HG03565 (cell line): ENCODE measurements around the gene PCDHAC2.

ENCODE experiments used
- ATAC-seq: cut with Tn5 transposase; IDR thresholded peaks from one replicate; pipeline ENCODE4 v1.9.1; 2021; ENCODE audit warnings: mild to moderate bottlenecking, moderate library complexity; ENCODE audit not compliant: unreplicated experiment

The PCDHAC2 gene

GRCh38 chr5:140966293-140967225 is at the start of gene PCDHAC2:
Gene PCDHAC2 (plus strand): TSS chr5:140966476. CDS start chr5:140966767, 291 bp downstream.
- ATAC-seq, result no peak

DNA sequence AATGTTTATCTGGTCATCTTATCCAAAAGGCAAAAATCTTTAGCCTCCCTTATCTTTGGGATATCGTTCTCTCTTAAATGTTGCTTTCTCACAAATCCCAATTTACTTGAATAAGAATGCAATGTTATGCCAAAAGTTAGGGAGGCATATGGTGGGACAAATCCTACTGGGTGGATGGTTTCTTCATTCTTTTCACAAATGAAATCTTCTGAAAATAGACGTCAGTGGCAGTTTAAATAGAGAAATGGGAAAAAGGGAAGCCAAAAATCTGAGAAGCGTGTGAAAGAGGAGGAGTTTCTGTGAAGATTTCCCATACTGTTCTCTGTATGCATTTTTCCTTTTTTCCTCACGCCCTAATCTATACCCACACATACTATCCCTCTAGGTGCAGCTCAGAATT is 42.7 kb upstream of the PCDHAC2 start:
- no peak for ATAC-seq

- ATAC-seq, result no peak
These were observed 40.4 kb upstream of the PCDHAC2 start, which contains the start of gene PCDHAC1 for GRCh38 chr5:140925806-140926442. Gene PCDHAC1 (plus strand): TSS chr5:140926299. CDS start chr5:140926893, 594 bp downstream.

- no peak for ATAC-seq
These were observed 39.6 kb upstream of the PCDHAC2 start for GRCh38 chr5:140926443-140927227.

DNA sequence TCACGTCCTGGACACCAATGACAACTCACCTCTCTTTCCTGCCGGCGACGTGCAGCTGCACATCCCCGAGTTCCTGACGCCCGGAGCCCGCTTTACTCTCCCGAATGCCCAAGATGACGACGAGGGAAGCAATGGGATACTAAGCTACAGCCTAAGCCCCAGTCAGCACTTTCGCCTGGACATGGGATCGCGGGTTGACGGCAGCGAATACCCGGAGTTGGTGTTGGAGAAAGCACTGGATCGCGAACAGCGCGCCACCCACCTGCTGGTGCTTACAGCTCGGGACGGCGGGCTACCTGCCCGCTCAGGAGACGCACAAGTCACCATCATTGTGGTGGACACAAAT is 39.1 kb upstream of the PCDHAC2 start:
- ATAC-seq, result no peak

GRCh38 chr5:140934964-140935606 is 31.2 kb upstream of the PCDHAC2 start:
- ATAC-seq, result no peak

GRCh38 chr5:140946578-140946977 is 19.7 kb upstream of the PCDHAC2 start:
- ATAC-seq, result no peak

DNA sequence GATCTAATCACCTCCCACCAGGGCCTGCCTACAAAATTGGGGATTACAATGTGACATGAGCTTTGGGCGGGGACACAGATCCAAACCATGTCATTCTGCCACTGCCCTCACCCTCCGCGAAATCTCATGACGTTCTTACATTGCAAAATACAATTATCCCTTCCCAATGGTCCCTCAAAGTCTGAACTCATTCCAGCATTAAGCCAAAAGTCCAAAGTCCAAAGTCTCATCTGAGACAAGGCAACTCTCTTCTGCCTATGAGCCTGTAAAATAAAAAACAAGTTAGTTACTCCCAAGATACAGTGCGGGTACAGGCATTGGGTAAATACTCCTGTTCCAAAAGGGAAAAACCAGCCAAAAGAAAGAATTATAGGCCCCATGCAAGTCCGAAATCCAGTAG is 14.6 kb upstream of the PCDHAC2 start:
- ATAC-seq, result no peak

- no peak for ATAC-seq
These were observed 13.0 kb upstream of the PCDHAC2 start for GRCh38 chr5:140953234-140953633.

GRCh38 chr5:140962190-140962589 is 4.1 kb upstream of the PCDHAC2 start:
- no peak for ATAC-seq

- no peak for ATAC-seq
These were observed 1.9 kb upstream of the PCDHAC2 start for GRCh38 chr5:140964356-140964755.

DNA sequence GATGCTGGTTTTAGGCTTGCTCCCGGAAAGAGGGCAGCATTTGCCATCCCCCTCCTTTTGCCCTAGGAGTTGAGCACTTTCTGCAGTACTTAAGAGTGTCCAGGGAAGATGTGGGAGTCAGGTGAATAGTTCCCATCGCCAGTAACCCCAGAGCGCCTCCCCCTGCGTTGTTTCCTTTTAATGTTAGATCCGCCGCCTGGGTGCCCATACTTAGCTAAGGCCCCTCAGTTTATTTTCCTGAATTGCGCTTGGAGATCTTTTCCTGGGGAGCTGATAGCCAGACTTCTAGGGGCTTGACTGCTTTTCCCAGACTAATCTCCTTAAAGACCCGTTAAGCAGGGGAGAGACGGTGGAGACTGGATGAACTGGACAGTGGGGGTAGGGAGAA is 377 bp upstream of the PCDHAC2 start:
- no peak for ATAC-seq

GRCh38 chr5:140967226-140967893 is 1.1 kb downstream of the PCDHAC2 start:
- ATAC-seq, result no peak

DNA sequence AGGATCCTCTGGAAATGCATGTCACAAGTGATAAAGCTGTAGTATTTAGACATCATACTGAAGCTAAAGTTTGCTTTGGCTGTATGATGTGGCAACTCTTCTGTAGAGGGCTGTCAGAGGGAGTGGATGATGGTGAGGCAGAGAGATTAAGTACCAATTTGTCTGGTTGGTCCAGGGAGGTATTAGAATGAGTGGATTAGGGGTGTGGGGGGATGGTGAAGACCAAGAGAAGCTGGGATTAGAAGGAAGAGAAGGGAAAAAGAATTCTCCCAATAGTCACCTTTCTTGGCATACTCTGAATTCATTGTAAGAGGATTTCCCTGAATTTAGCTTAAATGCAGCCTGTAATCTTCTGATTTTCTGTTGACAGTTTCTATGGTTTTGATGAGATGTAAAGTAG is 3.6 kb downstream of the PCDHAC2 start:
- ATAC-seq, result no peak

- no peak for ATAC-seq
These were observed 7.3 kb downstream of the PCDHAC2 start for GRCh38 chr5:140973550-140973949.

DNA sequence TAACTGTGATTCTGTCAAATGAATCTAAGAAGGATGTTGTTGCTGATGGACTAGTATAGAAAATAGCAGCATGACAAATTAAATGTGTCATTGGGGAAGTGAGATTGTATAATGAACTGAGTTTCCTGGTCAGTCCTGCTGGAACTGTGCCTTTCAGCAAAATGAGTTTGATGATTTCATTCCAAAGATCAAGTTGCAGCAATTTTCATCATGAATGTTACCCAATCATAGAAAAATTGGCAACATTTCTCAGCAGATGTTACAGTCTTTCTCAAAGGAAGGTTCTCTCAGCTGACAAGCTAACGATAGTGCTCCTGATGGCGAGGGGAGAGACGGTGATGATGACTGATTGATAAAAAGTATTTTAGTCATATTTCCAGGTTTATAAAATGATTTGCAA is 10.7 kb downstream of the PCDHAC2 start:
- no peak for ATAC-seq

DNA sequence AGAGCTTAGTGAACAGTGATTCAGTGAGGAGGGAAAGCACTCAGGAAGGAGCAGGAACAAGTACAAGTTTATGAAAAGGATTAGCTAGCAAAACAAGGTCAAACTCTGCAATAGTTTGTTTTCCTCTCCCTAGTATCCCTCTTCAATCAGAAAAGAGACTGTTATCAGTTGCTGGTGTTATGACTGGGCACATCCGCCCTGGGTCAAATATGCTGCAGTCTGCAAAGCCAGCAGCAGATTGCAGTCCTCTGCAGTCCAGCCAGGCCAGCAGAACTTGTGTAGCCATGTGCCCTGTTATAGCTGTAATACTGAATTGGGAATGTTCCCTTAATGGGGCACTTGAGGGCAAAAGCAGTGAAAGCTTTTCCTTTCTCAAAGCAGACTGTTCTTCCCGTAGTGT is 12.0 kb downstream of the PCDHAC2 start:
- no peak for ATAC-seq

GRCh38 chr5:140978983-140979382 is 12.7 kb downstream of the PCDHAC2 start:
- no peak for ATAC-seq

DNA sequence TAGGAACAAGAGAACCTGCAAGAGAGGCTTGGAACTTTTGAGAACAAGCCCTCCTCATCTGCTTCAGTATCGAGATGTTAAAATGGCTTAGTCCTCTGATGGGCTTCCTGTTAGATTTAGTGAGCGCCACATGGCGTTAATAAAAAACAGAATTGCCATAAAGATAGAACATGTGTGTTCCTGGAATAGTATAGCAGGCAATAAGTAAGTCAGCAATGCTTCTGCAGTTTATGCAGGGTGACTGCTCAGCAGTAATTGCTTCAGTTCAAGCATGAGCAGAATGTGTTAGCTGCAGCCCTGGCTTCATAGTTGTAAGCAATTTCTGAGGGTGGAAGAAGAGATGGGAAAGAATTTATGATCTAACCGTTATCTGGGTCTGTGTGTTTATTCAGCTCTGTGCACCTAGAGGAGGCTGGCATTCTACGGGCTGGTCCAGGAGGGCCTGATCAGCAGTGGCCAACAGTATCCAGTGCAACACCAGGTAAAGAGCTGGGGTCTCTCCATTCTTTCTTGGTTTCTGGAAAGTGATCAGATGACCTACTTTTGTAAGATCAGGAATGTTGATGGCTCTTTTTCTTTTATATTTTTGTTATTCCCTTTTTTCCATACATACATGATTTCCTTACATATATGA is 15.9 kb downstream of the PCDHAC2 start:
- ATAC-seq, result no peak

GRCh38 chr5:140986117-140986521 is 19.8 kb downstream of the PCDHAC2 start:
- ATAC-seq, result no peak
